SU-DHL-6 (cell line): ENCODE data around the gene USP47.

Experiments
- CTCF ChIP-seq: fragments of 200-600 bp; sonication (generic); IDR thresholded peaks from one replicate; pipeline ENCODE4 v1.5.1; 2017; ENCODE audit warnings: antibody characterized with exemption, mild to moderate bottlenecking, low read length, moderate library complexity; ENCODE audit not compliant: insufficient read depth, poor library complexity, severe bottlenecking
- EZH2phosphoT487 ChIP-seq: fragments of 200-600 bp; sonication (generic), shearing (Covaris generic); conservative IDR thresholded peaks from 2 replicates; pipeline ENCODE4 v1.6.1; 2018; ENCODE audit warnings: mild to moderate bottlenecking, antibody characterized with exemption, low read length, moderate library complexity, mixed read lengths

DNA sequence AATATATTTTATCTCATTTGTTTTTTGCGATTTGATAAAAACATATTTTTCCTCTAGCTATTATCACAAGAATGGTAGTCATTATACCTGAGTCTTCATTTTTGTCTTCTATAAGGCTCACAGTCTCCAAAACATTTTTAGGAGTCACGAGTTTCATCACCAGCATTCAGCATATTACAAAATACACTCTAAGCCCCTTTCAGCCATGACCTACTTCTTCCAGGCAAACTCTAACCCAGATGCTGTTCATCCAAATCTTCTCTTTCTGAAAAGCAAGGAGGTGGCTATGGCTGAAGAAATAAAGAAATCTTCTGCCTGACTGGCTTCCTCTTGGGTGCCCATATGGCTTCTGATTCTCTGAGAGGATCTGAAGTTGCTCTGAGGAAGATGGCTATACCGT is 35.7 kb upstream of the USP47 start:
- TF ChIP-seq CTCF: no peak
- TF ChIP-seq EZH2phosphoT487: no peak
